HepG2 (cell line): Measurements from ENCODE around the gene TMC4. TPM values are rescaled to one million over a fixed set of nuclear protein-coding genes. Genes with fewer than 3 reads are reported as not detected.

Experiments
- AKNA ChIP-seq: sonication (generic); formaldehyde crosslinking; IDR thresholded peaks from 2 replicates; pipeline ENCODE4 v1.4.0; 2020; ENCODE audit warnings: missing genetic modification reagents, borderline replicate concordance
- BCLAF1 ChIP-seq: fragments of 450-650 bp; IDR thresholded peaks from 2 replicates; pipeline ENCODE4 v1.6.1; 2017; ENCODE audit warnings: mild to moderate bottlenecking
- CREBL2 ChIP-seq: sonication (generic); formaldehyde crosslinking; IDR thresholded peaks from 2 replicates; pipeline ENCODE4 v1.8.1; 2023; ENCODE audit warnings: missing genetic modification reagents, mild to moderate bottlenecking, borderline replicate concordance
- ERF ChIP-seq: IDR thresholded peaks from 2 replicates; pipeline ENCODE4 v1.6.1; 2018; ENCODE audit warnings: missing biosample characterization, missing genetic modification reagents
- FOXP4 ChIP-seq: sonication (generic); formaldehyde crosslinking; IDR thresholded peaks from 2 replicates; pipeline ENCODE4 v1.4.0; 2020; ENCODE audit warnings: missing genetic modification reagents
- HNF4G ChIP-seq, 2 experiments: sonication (generic) in 1 of 2; formaldehyde crosslinking in 1 of 2; IDR thresholded peaks; 2 replicates each; pipeline versions ENCODE4 v1.4.0 to v1.6.1; 2011 to 2020; ENCODE audit warnings: borderline replicate concordance in 2 of 2, low read depth in 2 of 2, mild to moderate bottlenecking in 2 of 2, low read length in 1 of 2, missing genetic modification reagents in 1 of 2, moderate library complexity in 1 of 2
- IKZF4 ChIP-seq: sonication (generic); formaldehyde crosslinking; IDR thresholded peaks from 2 replicates; pipeline ENCODE4 v1.5.1; 2020; ENCODE audit warnings: borderline replicate concordance, mild to moderate bottlenecking, low read depth, missing genetic modification reagents; ENCODE audit errors: not compliant biosample characterization
- ISL2 ChIP-seq: sonication (generic); formaldehyde crosslinking; IDR thresholded peaks from 2 replicates; pipeline ENCODE4 v1.5.0; 2020; ENCODE audit warnings: missing genetic modification reagents
- NFKBIZ ChIP-seq: IDR thresholded peaks from 2 replicates; pipeline ENCODE4 v1.6.1; 2018; ENCODE audit warnings: missing genetic modification reagents, missing compliant biosample characterization
- RBM22 ChIP-seq: fragments of 200-400 bp; formaldehyde crosslinking; optimal IDR thresholded peaks from 2 replicates; pipeline ENCODE3; 2017; ENCODE audit warnings: mild to moderate bottlenecking, low read length, moderate library complexity
- TEAD2 ChIP-seq: sonication (generic); formaldehyde crosslinking; IDR thresholded peaks from 2 replicates; pipeline ENCODE4 v1.9.0; 2021; ENCODE audit warnings: missing genetic modification reagents
- TFDP2 ChIP-seq: sonication (generic); formaldehyde crosslinking; IDR thresholded peaks from 2 replicates; pipeline ENCODE4 v1.4.0; 2020; ENCODE audit warnings: missing genetic modification reagents
- ZBTB7A ChIP-seq: sonication (generic); formaldehyde crosslinking; IDR thresholded peaks from 2 replicates; pipeline ENCODE4 v1.8.0; 2022; ENCODE audit warnings: mild to moderate bottlenecking, missing genetic modification reagents
- ZFY ChIP-seq: sonication (generic); formaldehyde crosslinking; IDR thresholded peaks from 2 replicates; pipeline ENCODE4 v1.4.0; 2020; ENCODE audit warnings: missing genetic modification reagents
- ZNF260 ChIP-seq: sonication (generic); formaldehyde crosslinking; IDR thresholded peaks from 2 replicates; pipeline ENCODE4 v1.4.0; 2020; ENCODE audit warnings: missing genetic modification reagents, low read depth, mild to moderate bottlenecking, borderline replicate concordance
- ZNF441 ChIP-seq: sonication (generic); formaldehyde crosslinking; IDR thresholded peaks from 2 replicates; pipeline ENCODE4 v1.7.0; 2021; ENCODE audit warnings: missing genetic modification reagents, borderline replicate concordance
- ZNF615 ChIP-seq: sonication (generic); formaldehyde crosslinking; IDR thresholded peaks from 2 replicates; pipeline ENCODE4 v1.5.0; 2020; ENCODE audit warnings: mild to moderate bottlenecking, missing genetic modification reagents, borderline replicate concordance
- polyA plus RNA-seq, 8 experiments: library from polyadenylated mRNA; depleted of rRNA in 3 of 8; stranded (reverse) in 7 of 8; unstranded in 1 of 8; fragments of >200 nt; fragmentation: Illumina TruSeq in 4 of 8; extraction: Trizol in 4 of 8; gene quantifications; 2 replicates each; pipeline versions ENCODE4 v1.2.1 to v1.2.3, GENCODE V29; 2011 to 2016; ENCODE audit warnings: low read depth in 4 of 8, missing spikeins in 1 of 8, mixed read lengths in 1 of 8; ENCODE audit not compliant: insufficient read depth in 1 of 8
- total RNA-seq, 5 experiments: library from RNA; depleted of rRNA; stranded (reverse); fragments of >200 nt; fragmentation: Illumina TruSeq; extraction: Trizol; gene quantifications; 2 replicates each; pipeline ENCODE4 v1.2.3, GENCODE V29; 2016; ENCODE audit warnings: low read depth in 1 of 5

The TMC4 gene
- total and polyA plus RNA-seq, 2 of the 13 experiments (the other 11 are each of a cell fraction or from before 2014, with no cell fraction given): 0.13 to 0.24 TPM

GRCh38 chr19:54209811-54210494 is 37.0 kb upstream of the TMC4 start (continued):
- no peak for TF ChIP-seq ZNF441 (CRISPR knock-in tag)
- peak; percentile 81; the same call in 1 of the 2 replicates for TF ChIP-seq FOXP4
- TF ChIP-seq ERF (CRISPR knock-in tag): 0 out of 2 replicates have a peak, but pooled peaks have one; percentile 13
- TF ChIP-seq ZNF260: no peak
- no peak for TF ChIP-seq CREBL2 (CRISPR knock-in tag)
- TF ChIP-seq TEAD2: no peak
- no peak for TF ChIP-seq BCLAF1
- TF ChIP-seq IKZF4: no peak
- no peak for TF ChIP-seq RBM22
- TF ChIP-seq ZNF615 (CRISPR knock-in tag): no peak
- TF ChIP-seq ZBTB7A: peak; percentile 76
- TF ChIP-seq TFDP2: no peak
- no peak for TF ChIP-seq AKNA (CRISPR knock-in tag)
- peak; percentile 59 for TF ChIP-seq ZFY (CRISPR knock-in tag)
- TF ChIP-seq NFKBIZ (CRISPR knock-in tag): no peak
- TF ChIP-seq HNF4G (IDR thresholded peaks at IDR 0.05; ENCODE audit: borderline replicate concordance, low read depth, low read length): peak; percentile 21; the same call in 1 of the 2 replicates
- TF ChIP-seq HNF4G (CRISPR knock-in tag; IDR thresholded peaks at IDR 0.05; ENCODE audit: borderline replicate concordance, low read depth): no peak
- peak; percentile 65 for TF ChIP-seq ISL2 (CRISPR knock-in tag)
